Endodermal cell (in vitro differentiated cells): Measurements from ENCODE around the gene LMF1. TPM values are rescaled to one million over a fixed set of nuclear protein-coding genes. Genes with fewer than 3 reads are reported as not detected.

Source experiments
- DNase-seq: peaks from one replicate; pipeline ENCODE4 v3.0.0-alpha.2; 2017
- H3K27ac ChIP-seq: 2 replicates; pipeline ENCODE4 v1.5.1; 2013; ENCODE audit warnings: mild to moderate bottlenecking, low read depth, low read length, moderate library complexity
- H3K27me3 ChIP-seq: 2 replicates; pipeline ENCODE4 v1.6.1; 2013; ENCODE audit warnings: mild to moderate bottlenecking, low read length, moderate library complexity; ENCODE audit not compliant: insufficient read depth, control insufficient read depth, poor library complexity, severe bottlenecking
- H3K36me3 ChIP-seq: 2 replicates; pipeline ENCODE4 v1.7.0; 2013; ENCODE audit warnings: mild to moderate bottlenecking, low read length, moderate library complexity; ENCODE audit not compliant: control insufficient read depth, insufficient read depth
- H3K4me1 ChIP-seq: one replicate; pipeline ENCODE4 v1.7.0; 2013; ENCODE audit warnings: low read length; ENCODE audit not compliant: control insufficient read depth, insufficient read depth
- H3K4me3 ChIP-seq: 2 replicates; pipeline ENCODE4 v1.5.1; 2013; ENCODE audit warnings: mild to moderate bottlenecking, low read length, moderate library complexity
- H3K9ac ChIP-seq: 2 replicates; pipeline ENCODE4 v1.6.1; 2013; ENCODE audit warnings: mild to moderate bottlenecking, low read length, moderate library complexity; ENCODE audit not compliant: poor library complexity, severe bottlenecking; ENCODE audit errors: extremely low read depth
- H3K9me3 ChIP-seq: 2 replicates; pipeline ENCODE4 v1.6.1; 2013; ENCODE audit warnings: mild to moderate bottlenecking, low read length, moderate library complexity; ENCODE audit not compliant: control insufficient read depth
- H3K27ac Mint-ChIP-seq: 2 replicates; pipeline ENCODE4 v1.8.0; 2020; ENCODE audit warnings: mixed read lengths
- H3K27me3 Mint-ChIP-seq: 2 replicates; pipeline ENCODE4 v1.8.0; 2021; ENCODE audit warnings: mild to moderate bottlenecking, mixed read lengths; ENCODE audit not compliant: insufficient read depth
- H3K36me3 Mint-ChIP-seq: 2 replicates; pipeline ENCODE4 v1.8.0; 2020; ENCODE audit warnings: low read depth, mixed read lengths
- H3K4me1 Mint-ChIP-seq: 2 replicates; pipeline ENCODE4 v1.8.0; 2020; ENCODE audit warnings: mixed read lengths
- H3K4me3 Mint-ChIP-seq: 2 replicates; pipeline ENCODE4 v1.8.0; 2020; ENCODE audit warnings: mild to moderate bottlenecking, moderate library complexity, mixed read lengths
- H3K9me3 Mint-ChIP-seq: 2 replicates; pipeline ENCODE4 v1.8.0; 2020; ENCODE audit warnings: mild to moderate bottlenecking, mixed read lengths
- WGBS, 2 experiments: methylation state at CpG; one replicate each; pipeline versions ENCODE4 v1.1.5 to v1.1.7; 2013; ENCODE audit warnings: missing lambda C conversion rate in 2 of 2, mixed read lengths in 1 of 2; ENCODE audit not compliant: insufficient coverage in 1 of 2, insufficient read length in 1 of 2; 5-methylcytosine and 5-hydroxymethylcytosine counted together
- total RNA-seq, 2 donors: library from RNA; stranded (reverse); fragmentation: NEBNext Ultra II Directional in 1 of 2; extraction: Animal tissue kit (Norgen Biotek cat#: 25700) in 1 of 2; gene quantifications; 2 replicates in 1 of 2; 3 replicates in 1 of 2; pipeline ENCODE4 v1.2.1, GENCODE V29; 2021
- TF ChIP-seq, protein P1 (sequence below): fragments of 200-600 bp; sonication (generic); conservative IDR thresholded peaks from 2 replicates; pipeline ENCODE4 v1.5.0; 2021; ENCODE audit warnings: antibody characterized with exemption, mild to moderate bottlenecking

The LMF1 gene
- total RNA-seq, 2 donors from 2014 or later: 13.7 to 15.1 TPM

GRCh38 chr16:818592-818991, 152.2 kb downstream of the LMF1 start:
- 74 to 75% methylated on average over 1 to 2 of the region's 2 CpGs for WGBS, 2 experiments
- H3K4me1 Mint-ChIP-seq: no peaks in the 10 kb centered on the region
- no peak overlapping the region for H3K4me3 ChIP-seq
- H3K9me3 ChIP-seq: no peaks in the 10 kb centered on the region
- H3K27ac Mint-ChIP-seq: no peak overlapping the region
- TF ChIP-seq, protein P1, sequence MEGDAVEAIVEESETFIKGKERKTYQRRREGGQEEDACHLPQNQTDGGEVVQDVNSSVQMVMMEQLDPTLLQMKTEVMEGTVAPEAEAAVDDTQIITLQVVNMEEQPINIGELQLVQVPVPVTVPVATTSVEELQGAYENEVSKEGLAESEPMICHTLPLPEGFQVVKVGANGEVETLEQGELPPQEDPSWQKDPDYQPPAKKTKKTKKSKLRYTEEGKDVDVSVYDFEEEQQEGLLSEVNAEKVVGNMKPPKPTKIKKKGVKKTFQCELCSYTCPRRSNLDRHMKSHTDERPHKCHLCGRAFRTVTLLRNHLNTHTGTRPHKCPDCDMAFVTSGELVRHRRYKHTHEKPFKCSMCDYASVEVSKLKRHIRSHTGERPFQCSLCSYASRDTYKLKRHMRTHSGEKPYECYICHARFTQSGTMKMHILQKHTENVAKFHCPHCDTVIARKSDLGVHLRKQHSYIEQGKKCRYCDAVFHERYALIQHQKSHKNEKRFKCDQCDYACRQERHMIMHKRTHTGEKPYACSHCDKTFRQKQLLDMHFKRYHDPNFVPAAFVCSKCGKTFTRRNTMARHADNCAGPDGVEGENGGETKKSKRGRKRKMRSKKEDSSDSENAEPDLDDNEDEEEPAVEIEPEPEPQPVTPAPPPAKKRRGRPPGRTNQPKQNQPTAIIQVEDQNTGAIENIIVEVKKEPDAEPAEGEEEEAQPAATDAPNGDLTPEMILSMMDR: no peak
- no peaks in the 10 kb centered on the region for H3K27me3 ChIP-seq
- no peak for DNase-seq
- no peaks in the 10 kb centered on the region for H3K27me3 Mint-ChIP-seq
- no peaks in the 10 kb centered on the region for H3K36me3 Mint-ChIP-seq
- no peaks in the 10 kb centered on the region for H3K36me3 ChIP-seq
- no peaks in the 10 kb centered on the region for H3K4me1 ChIP-seq
- H3K4me3 Mint-ChIP-seq: no peak overlapping the region
- no peak overlapping the region for H3K27ac ChIP-seq
- no peaks in the 10 kb centered on the region for H3K9me3 Mint-ChIP-seq
- no peak overlapping the region for H3K9ac ChIP-seq

GRCh38 chr16:818132-818531, 152.7 kb downstream of the LMF1 start:
- no peaks in the 10 kb centered on the region for H3K4me1 Mint-ChIP-seq
- Histone ChIP-seq H3K36me3 (no peaks in the 10 kb centered on the region), H3K9me3 (no peaks in the 10 kb centered on the region), H3K27ac (no peak overlapping the region), H3K4me3 (no peak overlapping the region), H3K4me1 (no peaks in the 10 kb centered on the region), H3K9ac (no peak overlapping the region), H3K27me3 (peaks cover 3% of the 10 kb centered on the region)
- no peak overlapping the region for H3K27ac Mint-ChIP-seq
- no peaks in the 10 kb centered on the region for H3K36me3 Mint-ChIP-seq
- WGBS, 2 experiments: 85 to 93% methylated on average over 6 to 8 of the region's 8 CpGs
- no peak for DNase-seq
- no peak overlapping the region for H3K4me3 Mint-ChIP-seq
- H3K27me3 Mint-ChIP-seq: no peaks in the 10 kb centered on the region
- TF ChIP-seq, protein P1: no peak
- H3K9me3 Mint-ChIP-seq: no peaks in the 10 kb centered on the region

- H3K4me1 Mint-ChIP-seq: no peaks in the 10 kb centered on the region
- TF ChIP-seq, protein P1: no peak
- Histone ChIP-seq H3K27ac (no peak overlapping the region), H3K9me3 (no peaks in the 10 kb centered on the region), H3K9ac (no peak overlapping the region), H3K4me3 (no peak overlapping the region), H3K4me1 (no peaks in the 10 kb centered on the region), H3K27me3 (peaks cover 9% of the 10 kb centered on the region), H3K36me3 (no peaks in the 10 kb centered on the region)
- peaks cover 1% of the 10 kb centered on the region for H3K9me3 Mint-ChIP-seq
- H3K36me3 Mint-ChIP-seq: no peaks in the 10 kb centered on the region
- no peak overlapping the region for H3K27ac Mint-ChIP-seq
- no peak overlapping the region for H3K4me3 Mint-ChIP-seq
- 91 to 95% methylated on average over 60 to 71 of the region's 71 CpGs for WGBS, 2 experiments
- no peak for DNase-seq
- H3K27me3 Mint-ChIP-seq: peaks cover 8% of the 10 kb centered on the region
Observed at GRCh38 chr16:817001-817906, 153.5 kb downstream of the LMF1 start.
